Glutamatergic neuron (in vitro differentiated cells): ENCODE results near the gene SMCO2. TPM values are rescaled to one million over a fixed set of nuclear protein-coding genes. Genes with fewer than 3 reads are reported as not detected.

Source experiments
- DNase-seq: peaks from one replicate; pipeline ENCODE4 v3.0.0; 2022
- H3K27ac Mint-ChIP-seq: one replicate; pipeline ENCODE4 v1.8.0; 2020; ENCODE audit warnings: mild to moderate bottlenecking, mixed read lengths, inconsistent platforms; ENCODE audit not compliant: unreplicated experiment
- H3K27me3 Mint-ChIP-seq: one replicate; pipeline ENCODE4 v1.8.0; 2020; ENCODE audit warnings: mild to moderate bottlenecking, moderate library complexity, mixed read lengths, inconsistent platforms; ENCODE audit not compliant: unreplicated experiment
- H3K36me3 Mint-ChIP-seq: one replicate; pipeline ENCODE4 v1.8.0; 2020; ENCODE audit warnings: mild to moderate bottlenecking, mixed read lengths, inconsistent platforms; ENCODE audit not compliant: unreplicated experiment
- H3K4me1 Mint-ChIP-seq: one replicate; pipeline ENCODE4 v1.8.0; 2020; ENCODE audit warnings: mild to moderate bottlenecking, low read depth, mixed read lengths, inconsistent platforms; ENCODE audit not compliant: unreplicated experiment
- H3K4me3 Mint-ChIP-seq: one replicate; pipeline ENCODE4 v1.8.0; 2020; ENCODE audit warnings: mild to moderate bottlenecking, mixed read lengths, inconsistent platforms; ENCODE audit not compliant: unreplicated experiment
- H3K9me3 Mint-ChIP-seq: one replicate; pipeline ENCODE4 v1.8.0; 2020; ENCODE audit warnings: mild to moderate bottlenecking, moderate library complexity, mixed read lengths, inconsistent platforms; ENCODE audit not compliant: unreplicated experiment
- CTCF ChIP-seq: fragments of 200-600 bp; sonication (generic); IDR thresholded peaks from one replicate; pipeline ENCODE4 v1.5.0; 2021; ENCODE audit not compliant: partially characterized antibody, unreplicated experiment
- total RNA-seq: library from RNA; stranded (reverse); fragmentation: NEBNext Ultra II Directional; extraction: Animal tissue kit (Norgen Biotek cat#: 25700); gene quantifications from one replicate; pipeline ENCODE4 v1.2.1, GENCODE V29; 2021; ENCODE audit not compliant: unreplicated experiment

SMCO2 gene
- total RNA-seq, 1 donor from 2014 or later: not detected

DNA sequence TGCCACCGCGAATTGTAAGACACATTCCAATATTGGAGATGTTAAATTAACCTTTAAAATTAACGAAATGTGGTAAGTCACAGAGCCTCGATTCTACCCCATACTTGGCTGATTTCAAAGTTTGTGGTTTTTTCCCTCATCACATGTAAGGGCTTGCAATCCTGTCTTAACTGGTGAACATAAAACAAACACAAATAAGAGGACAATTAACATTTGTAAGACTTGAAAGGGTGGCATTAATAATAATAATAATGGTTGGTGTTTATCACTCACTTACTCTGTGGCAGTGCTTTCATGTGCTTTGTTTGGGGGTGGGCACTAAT, 104.1 kb downstream of the SMCO2 start:
- H3K4me3 Mint-ChIP-seq: no peak overlapping the region
- H3K27me3 Mint-ChIP-seq: no peaks in the 10 kb centered on the region

GRCh38 chr12:27551172-27551840, 104.8 kb downstream of the SMCO2 start:
- no peak for DNase-seq
- H3K4me3 Mint-ChIP-seq: no peak overlapping the region
- TF ChIP-seq CTCF: no peak
- no peaks in the 10 kb centered on the region for H3K27me3 Mint-ChIP-seq
- no peaks in the 10 kb centered on the region for H3K9me3 Mint-ChIP-seq
- peaks cover 38% of the 10 kb centered on the region for H3K4me1 Mint-ChIP-seq
- no peak overlapping the region for H3K27ac Mint-ChIP-seq
- no peaks in the 10 kb centered on the region for H3K36me3 Mint-ChIP-seq

More for the DNA sequence above, 104.1 kb downstream of the SMCO2 start:
- Mint-ChIP-seq H3K27ac (no peak overlapping the region), H3K36me3 (no peaks in the 10 kb centered on the region), H3K4me1 (peaks cover 33% of the 10 kb centered on the region), H3K9me3 (no peaks in the 10 kb centered on the region)
- no peak for TF ChIP-seq CTCF
- no peak for DNase-seq

Other genes with a start within 250 kb of the SMCO2 start
- 31.4 TPM for gene STK38L, start 202.4 kb upstream of the SMCO2 start, total RNA-seq
- 5.3 TPM for gene BMAL2, start 113.9 kb upstream of the SMCO2 start, total RNA-seq
- gene PPFIBP1, start 77.5 kb downstream of the SMCO2 start, total RNA-seq: 43.0 TPM
- 1.6 TPM for gene REP15, start 249.7 kb downstream of the SMCO2 start, total RNA-seq